Left lung (tissue), 10 donors: ENCODE results near the gene GIT2. TPM values are rescaled to one million over a fixed set of nuclear protein-coding genes. Genes with fewer than 3 reads are reported as not detected.
A peak's percentile ranks its signal among the peaks of the same experiment; 100 is the strongest.

Source experiments
- ATAC-seq: fragments of 200-7000 bp; cut with Tn5 transposase; one replicate; pipeline ENCODE4 v1.9.1; 2020; ENCODE audit warnings: moderate library complexity
- DNase-seq, 4 donors: peaks; one replicate each; pipeline ENCODE4 v3.0.0-alpha.2; 2013 to 2020
- H3K27ac ChIP-seq, 2 donors: fragments of 200-600 bp; sonication (generic) in 1 of 2; one replicate each; pipeline versions ENCODE4 v1.5.0 to v1.8.0; 2020 to 2021
- H3K27me3 ChIP-seq, 2 donors: fragments of 200-600 bp; sonication (generic) in 1 of 2; one replicate each; pipeline versions ENCODE4 v1.5.0 to v1.8.0; 2020 to 2021
- H3K36me3 ChIP-seq, 2 donors: fragments of 200-600 bp; sonication (generic) in 1 of 2; one replicate each; pipeline versions ENCODE4 v1.5.0 to v1.8.0; 2020 to 2021
- H3K4me1 ChIP-seq, 2 donors: fragments of 200-600 bp; one replicate each; pipeline ENCODE4 v1.8.0; 2021
- H3K4me3 ChIP-seq, 2 donors: fragments of 200-600 bp; sonication (generic) in 1 of 2; one replicate each; pipeline versions ENCODE4 v1.5.0 to v1.8.0; 2020 to 2021; ENCODE audit warnings: mild to moderate bottlenecking in 1 of 2
- H3K9me3 ChIP-seq, 2 donors: fragments of 200-600 bp; sonication (generic) in 1 of 2; one replicate each; pipeline versions ENCODE4 v1.5.0 to v1.8.0; 2020 to 2021
- intact Hi-C, 2 donors: fragments of 100-400 bp; cut with DNase I; formaldehyde crosslinking; loops; one replicate each; pipeline versions ENCODE4 v1.11.2 to v1.14.2; 2022
- polyA plus RNA-seq, 6 donors: library from polyadenylated mRNA; unstranded; fragments of 120-200 nt; gene quantifications; one replicate each; pipeline ENCODE4 v1.2.1, GENCODE V29; 2013; ENCODE audit not compliant: insufficient read length in 6 of 6
- total RNA-seq, 2 donors: library from RNA; stranded (reverse); fragmentation: NEBNext Ultra II Directional; extraction: Animal tissue kit (Norgen Biotek cat#: 25700); gene quantifications; one replicate each; pipeline ENCODE4 v1.2.1, GENCODE V29; 2021
- TF ChIP-seq, protein P1 (sequence below), 2 donors: fragments of 200-600 bp; sonication (generic) in 1 of 2; IDR thresholded peaks; one replicate each; pipeline versions ENCODE4 v1.5.0 to v1.8.0; 2021; ENCODE audit warnings: antibody characterized with exemption in 2 of 2
- donor health status: DM: no; HTN: yes; CAD: no.
- donor health status: DM: no; HTN: no; CAD: no.

Gene GIT2
- total and polyA plus RNA-seq, 8 donors, result 42.7 to 72.7 (median 56.2) TPM

DNA sequence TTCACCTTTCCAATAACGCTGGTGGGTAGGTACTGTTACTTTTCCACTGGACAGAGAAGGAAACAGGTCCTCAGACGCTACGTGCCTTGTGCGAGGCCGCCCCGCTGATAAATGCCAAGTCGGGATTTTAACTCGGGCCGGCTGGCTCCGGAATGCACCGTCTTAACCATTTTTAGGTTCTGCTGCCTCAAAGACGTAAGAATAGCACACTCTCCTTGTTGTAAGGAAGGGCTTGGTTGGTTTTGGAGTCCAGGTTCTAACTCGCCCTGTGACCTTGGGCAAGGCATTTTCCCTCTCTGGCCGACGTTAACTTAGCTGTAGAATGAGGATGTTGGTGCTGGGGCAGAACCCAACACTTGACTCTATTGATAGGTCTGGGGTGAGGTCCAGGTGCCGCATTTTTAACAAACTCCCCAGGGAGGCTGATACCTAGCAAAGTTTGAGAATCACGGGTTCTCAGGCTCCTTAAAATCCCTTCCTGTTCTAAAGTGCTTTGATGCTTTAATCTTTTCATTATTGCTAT is 3.9 kb upstream of the GIT2 start:
- Histone ChIP-seq H3K36me3 (peaks cover 0 to 11% of the 10 kb centered on the region in 2 donors), H3K4me1 (peaks cover 13 to 71% of the 10 kb centered on the region in 2 donors), H3K4me3 (peak overlapping the region; percentile 80 to 96), H3K27ac (peak overlapping the region; percentile 73 to 90), H3K27me3 (no peaks in the 10 kb centered on the region), H3K9me3 (no peaks in the 10 kb centered on the region)
- TF ChIP-seq, protein P1, sequence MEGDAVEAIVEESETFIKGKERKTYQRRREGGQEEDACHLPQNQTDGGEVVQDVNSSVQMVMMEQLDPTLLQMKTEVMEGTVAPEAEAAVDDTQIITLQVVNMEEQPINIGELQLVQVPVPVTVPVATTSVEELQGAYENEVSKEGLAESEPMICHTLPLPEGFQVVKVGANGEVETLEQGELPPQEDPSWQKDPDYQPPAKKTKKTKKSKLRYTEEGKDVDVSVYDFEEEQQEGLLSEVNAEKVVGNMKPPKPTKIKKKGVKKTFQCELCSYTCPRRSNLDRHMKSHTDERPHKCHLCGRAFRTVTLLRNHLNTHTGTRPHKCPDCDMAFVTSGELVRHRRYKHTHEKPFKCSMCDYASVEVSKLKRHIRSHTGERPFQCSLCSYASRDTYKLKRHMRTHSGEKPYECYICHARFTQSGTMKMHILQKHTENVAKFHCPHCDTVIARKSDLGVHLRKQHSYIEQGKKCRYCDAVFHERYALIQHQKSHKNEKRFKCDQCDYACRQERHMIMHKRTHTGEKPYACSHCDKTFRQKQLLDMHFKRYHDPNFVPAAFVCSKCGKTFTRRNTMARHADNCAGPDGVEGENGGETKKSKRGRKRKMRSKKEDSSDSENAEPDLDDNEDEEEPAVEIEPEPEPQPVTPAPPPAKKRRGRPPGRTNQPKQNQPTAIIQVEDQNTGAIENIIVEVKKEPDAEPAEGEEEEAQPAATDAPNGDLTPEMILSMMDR (IDR thresholded peaks at IDR 0.05), result no peak
- intact Hi-C loops, result no loop called here
- ATAC-seq, result peak; percentile 1
- DNase-seq, result peak in 2 of 4 donors; percentile 27 to 40

DNA sequence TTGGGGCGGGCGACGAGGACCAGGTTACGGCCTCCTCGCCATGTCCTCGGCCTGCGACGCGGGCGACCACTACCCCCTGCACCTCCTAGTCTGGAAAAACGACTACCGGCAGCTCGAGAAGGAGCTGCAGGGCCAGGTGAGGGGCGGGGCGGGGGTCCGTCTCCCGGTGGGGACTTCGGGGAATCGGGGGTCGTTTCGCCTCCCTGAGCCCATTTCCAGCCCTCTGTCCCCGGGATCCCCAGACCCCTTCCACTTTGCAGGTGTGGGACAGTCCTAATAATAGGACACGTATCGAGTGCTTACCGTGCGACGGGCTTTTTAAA is 3.4 kb upstream of the GIT2 start:
- intact Hi-C loops, result no loop called here
- peak in 1 of 4 donors; percentile 38 for DNase-seq
- TF ChIP-seq, protein P1 (IDR thresholded peaks at IDR 0.05), result no peak
- H3K9me3 ChIP-seq, result no peaks in the 10 kb centered on the region
- peak overlapping the region; percentile 73 to 90 for H3K27ac ChIP-seq
- H3K27me3 ChIP-seq, result no peaks in the 10 kb centered on the region
- H3K4me3 ChIP-seq, result peak overlapping the region; percentile 80 to 96
- H3K4me1 ChIP-seq, result peaks cover 13 to 71% of the 10 kb centered on the region in 2 donors
- ATAC-seq, result no peak
- peaks cover 0 to 11% of the 10 kb centered on the region in 2 donors for H3K36me3 ChIP-seq

DNA sequence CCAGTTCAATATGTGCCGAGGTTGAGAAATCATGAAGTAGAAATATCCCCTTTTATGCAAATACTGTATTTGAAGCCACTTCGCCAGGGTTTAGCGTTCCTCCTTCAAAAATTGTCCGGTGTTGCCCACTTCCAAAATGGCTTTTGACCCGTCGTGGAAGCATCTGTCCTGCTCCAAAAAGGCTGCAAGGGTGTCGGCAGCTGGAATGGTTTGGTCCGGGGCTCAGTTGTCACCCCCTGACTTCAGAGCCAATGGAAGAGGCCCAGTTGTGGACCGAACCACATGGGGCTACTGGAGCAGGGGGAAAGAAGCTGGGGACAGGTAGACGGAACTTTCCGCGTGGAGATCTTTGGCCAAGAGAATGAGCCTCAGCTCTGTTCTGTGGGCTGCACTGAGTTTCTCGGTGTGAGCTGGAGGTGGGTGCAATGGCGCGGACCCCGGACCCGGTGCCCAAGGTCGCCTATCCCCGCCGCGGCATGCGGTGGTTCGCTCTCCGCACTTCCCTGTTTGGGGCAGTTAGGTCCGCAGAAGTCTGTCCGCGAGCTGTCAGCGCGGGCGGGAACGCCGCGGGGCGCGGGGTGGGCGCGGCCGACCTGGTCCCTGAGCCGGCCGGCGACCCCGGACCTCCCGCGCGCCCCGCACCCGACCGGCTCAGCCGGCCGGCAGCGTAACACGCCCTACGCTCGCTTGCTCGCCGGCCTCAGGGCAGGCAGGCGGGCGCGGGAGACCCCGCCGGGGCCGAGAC is 2.9 kb upstream of the GIT2 start, which contains the start of gene ANKRD13A:
ANKRD13A (plus strand) TSS at position 527 of the 745 bp plus-strand sequence. CDS start 259 bp downstream, outside the sequence.
- Histone ChIP-seq H3K4me3 (peak within 1 kb of the TSS; percentile 80 to 96), H3K36me3 (peaks cover 0 to 11% of the 10 kb centered on the region in 2 donors), H3K4me1 (peaks cover 17 to 72% of the 10 kb centered on the region in 2 donors), H3K9me3 (no peaks in the 10 kb centered on the region), H3K27ac (peak within 1 kb of the TSS; percentile 73 to 90), H3K27me3 (no peaks in the 10 kb centered on the region)
- ATAC-seq (peak; percentile 86), DNase-seq (peak; percentile 91 to 95 (median 94))
- TF ChIP-seq, protein P1 (IDR thresholded peaks at IDR 0.05), result no peak
- intact Hi-C loops, result no loop called here

DNA sequence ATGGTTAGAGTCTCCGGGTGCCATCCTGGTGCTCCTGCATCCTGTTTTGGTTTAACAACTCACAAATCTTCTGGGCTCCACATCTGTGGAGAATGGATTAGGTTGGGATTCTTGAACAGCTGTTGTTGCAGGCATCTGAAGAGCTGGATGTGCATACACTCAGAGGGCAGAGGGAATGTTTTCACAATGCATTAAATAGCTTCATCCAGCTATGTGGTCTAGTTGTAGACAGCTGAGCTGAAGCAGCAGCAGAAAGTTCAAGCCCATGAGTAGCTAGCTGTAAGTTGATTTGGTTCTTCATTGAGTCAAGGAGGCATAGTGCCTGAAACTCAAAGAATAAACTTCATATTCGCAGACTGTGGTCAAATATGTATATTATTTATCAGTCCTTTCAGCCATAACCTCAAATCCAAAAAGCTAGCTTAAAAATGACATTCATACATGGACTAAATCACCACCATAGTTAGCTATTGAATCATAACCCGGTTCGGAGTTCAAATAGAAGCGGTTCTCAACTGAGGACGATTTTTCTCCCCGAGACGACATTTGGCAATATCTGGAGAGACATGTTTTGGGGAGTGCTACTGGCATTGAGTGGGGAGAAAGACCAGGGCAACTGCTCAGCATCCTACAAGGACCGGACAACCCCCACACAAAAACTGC is 2.2 kb upstream of the GIT2 start:
- H3K4me1 ChIP-seq, result peaks cover 17 to 75% of the 10 kb centered on the region in 2 donors

More for the DNA sequence above, 2.2 kb upstream of the GIT2 start:
- Histone ChIP-seq H3K9me3 (no peaks in the 10 kb centered on the region), H3K27ac (peak overlapping the region; percentile 73 to 90), H3K36me3 (peaks cover 0 to 9% of the 10 kb centered on the region in 2 donors), H3K27me3 (no peaks in the 10 kb centered on the region), H3K4me3 (peak overlapping the region; percentile 80 to 96)
- intact Hi-C loops, result no loop called here
- TF ChIP-seq, protein P1 (IDR thresholded peaks at IDR 0.05), result no peak
- ATAC-seq, result no peak
- no peak for DNase-seq
